ENCODE measurements around the gene ENG. TPM values are rescaled to one million over a fixed set of nuclear protein-coding genes. Genes with fewer than 3 reads are reported as not detected.

Gene ENG
- total RNA-seq, 1 experiment from 2014 or later, result 0.76 TPM

GRCh38 chr9:127812011-127812410 is 42.4 kb downstream of the ENG start:
- Histone ChIP-seq H3K27ac (ENCODE audit: low read depth, low read length) (no peak overlapping the region), H3K4me2 (ENCODE audit: low read length) (no peak overlapping the region), H3K4me1 (ENCODE audit: control insufficient read depth in 1 of 2, insufficient read depth in 2 of 2, low read length in 2 of 2) (peaks cover 0 to 12% of the 10 kb centered on the region in 2 experiments; a peak in 2 of 4 replicates), H3K79me2 (ENCODE audit: insufficient read depth, low read length) (no peaks in the 10 kb centered on the region), H3K36me3 (ENCODE audit: control insufficient read depth in 1 of 2, insufficient read depth in 2 of 2, low read length in 2 of 2) (peaks cover 20 to 41% of the 10 kb centered on the region in 2 experiments; a peak in 3 of 4 replicates), H3K9ac (ENCODE audit: low read length) (no peak overlapping the region), H3K4me3 (replicated peaks in 1 of 2; ENCODE audit: low read depth in 1 of 2, low read length in 2 of 2) (no peak overlapping the region), H4K20me1 (ENCODE audit: insufficient read depth) (no peaks in the 10 kb centered on the region), H3K27me3 (ENCODE audit: insufficient read depth, low read length) (no peaks in the 10 kb centered on the region), H3K9me3 (ENCODE audit: control insufficient read depth in 1 of 2, insufficient read depth in 1 of 2, low read depth in 1 of 2, low read length in 2 of 2) (no peaks in the 10 kb centered on the region), H3K9me2 (ENCODE audit: insufficient read depth) (no peaks in the 10 kb centered on the region), H2AFZ (ENCODE audit: low read depth, low read length, poor library complexity, severe bottlenecking) (no peak overlapping the region)
- CTCF ChIA-PET, result interaction anchor here (1.0 kb wide), 1 partner anchor 13 kb away, joined by 3 read pairs; no protein-coding TSS in a partner anchor
- intact Hi-C loops (cut with micrococcal nuclease), result no loop called here
- BruUV-seq (replicated peaks), result no TSS peak
- ATAC-seq (no peak), DNase-seq (ENCODE audit: low read depth, low spot score) (no peak)
- TF ChIP-seq SIN3A (IDR thresholded peaks at IDR 0.05; ENCODE audit: low read depth) (no peak), YY1 (IDR thresholded peaks at IDR 0.05; ENCODE audit: extremely low read depth, insufficient replicate concordance, low read depth, low read length) (no peak), ZNF274 (IDR thresholded peaks at IDR 0.05; ENCODE audit: low read depth, low read length) (no peak), MAX (IDR thresholded peaks at IDR 0.05) (no peak), ELF1 (IDR thresholded peaks at IDR 0.05; ENCODE audit: borderline replicate concordance, low read depth) (no peak), ZFX (IDR thresholded peaks at IDR 0.05) (no peak)
- RAD21 ChIA-PET (ENCODE audit: low non-redundant PET in 1 of 2, low total read pairs in 2 of 2, uncharacterized antibody in 2 of 2, unreplicated experiment in 2 of 2), result no interaction called here
- POLR2A ChIA-PET, result no interaction called here

- TF ChIP-seq CEBPB (IDR thresholded peaks at IDR 0.05; ENCODE audit: low read depth), result no peak
- TF ChIP-seq ZFX (IDR thresholded peaks at IDR 0.05), result no peak
- TF ChIP-seq CTCF (IDR thresholded peaks at IDR 0.05 in 2 of 3, conservative IDR thresholded peaks at IDR 0.05 in 1 of 3; ENCODE audit: borderline replicate concordance in 1 of 3, insufficient read depth in 1 of 3, low read depth in 2 of 3, low read length in 2 of 3), result no peak
- no peak for TF ChIP-seq JUND (IDR thresholded peaks at IDR 0.05)
- TF ChIP-seq SRF (IDR thresholded peaks at IDR 0.05; ENCODE audit: low read depth), result no peak
- no peak for TF ChIP-seq RAD21 (IDR thresholded peaks at IDR 0.05; ENCODE audit: low read depth)
- TF ChIP-seq POLR2AphosphoS5 (IDR thresholded peaks at IDR 0.05; ENCODE audit: low read depth, low read length), result no peak
- no peak for TF ChIP-seq CBX3 (IDR thresholded peaks at IDR 0.05; ENCODE audit: low read depth)
- TF ChIP-seq EGR1 (IDR thresholded peaks at IDR 0.05; ENCODE audit: low read depth), result no peak
- TF ChIP-seq MAX (IDR thresholded peaks at IDR 0.05), result no peak
- Histone ChIP-seq H3K9ac (ENCODE audit: low read length) (no peak overlapping the region), H3K4me2 (ENCODE audit: low read length) (no peak overlapping the region), H3K27me3 (ENCODE audit: insufficient read depth, low read length) (no peaks in the 10 kb centered on the region), H3K4me3 (replicated peaks in 1 of 2; ENCODE audit: low read depth in 1 of 2, low read length in 2 of 2) (no peak overlapping the region), H4K20me1 (ENCODE audit: insufficient read depth) (no peaks in the 10 kb centered on the region), H3K79me2 (ENCODE audit: insufficient read depth, low read length) (peaks cover 11% of the 10 kb centered on the region; the same call in 1 of the 2 replicates), H3K36me3 (ENCODE audit: control insufficient read depth in 1 of 2, insufficient read depth in 2 of 2, low read length in 2 of 2) (peaks cover 18 to 49% of the 10 kb centered on the region in 2 experiments; a peak in 3 of 4 replicates), H2AFZ (ENCODE audit: low read depth, low read length, poor library complexity, severe bottlenecking) (no peak overlapping the region), H3K4me1 (ENCODE audit: control insufficient read depth in 1 of 2, insufficient read depth in 2 of 2, low read length in 2 of 2) (peaks cover 0 to 12% of the 10 kb centered on the region in 2 experiments; a peak in 2 of 4 replicates), H3K9me3 (ENCODE audit: control insufficient read depth in 1 of 2, insufficient read depth in 1 of 2, low read depth in 1 of 2, low read length in 2 of 2) (no peaks in the 10 kb centered on the region), H3K27ac (ENCODE audit: low read depth, low read length) (no peak overlapping the region), H3K9me2 (ENCODE audit: insufficient read depth) (no peaks in the 10 kb centered on the region)
- intact Hi-C loops (cut with micrococcal nuclease), result no loop called here
- CTCF ChIA-PET, result no interaction called here
- DNase-seq (ENCODE audit: low read depth, low spot score), result no peak
- BruUV-seq (replicated peaks), result no TSS peak
- RAD21 ChIA-PET (ENCODE audit: low non-redundant PET in 1 of 2, low total read pairs in 2 of 2, uncharacterized antibody in 2 of 2, unreplicated experiment in 2 of 2), result no interaction called here
- POLR2A ChIA-PET, result no interaction called here
- ATAC-seq, result no peak
These were observed 43.9 kb downstream of the ENG start for GRCh38 chr9:127810378-127811187.
